Activated gamma-delta T cell (primary cell): Measurements from ENCODE around the gene ZBTB17.
"Not testable (repeated sequence)": the region's sequence is repeated elsewhere in the genome, so short reads cannot be mapped to it uniquely, and the experiment has no call there.

Experiments
- DNase-seq: peaks from one replicate; lab custom pipeline; 2025; lab: John Stamatoyannopoulos, UW
- total RNA-seq, 2 donors: gene quantifications; one replicate each; lab custom pipeline; 2026; lab: John Stamatoyannopoulos, UW

ZBTB17 gene
- total RNA-seq, result 65.2 to 72.1 reads per million in 2 donors

DNA sequence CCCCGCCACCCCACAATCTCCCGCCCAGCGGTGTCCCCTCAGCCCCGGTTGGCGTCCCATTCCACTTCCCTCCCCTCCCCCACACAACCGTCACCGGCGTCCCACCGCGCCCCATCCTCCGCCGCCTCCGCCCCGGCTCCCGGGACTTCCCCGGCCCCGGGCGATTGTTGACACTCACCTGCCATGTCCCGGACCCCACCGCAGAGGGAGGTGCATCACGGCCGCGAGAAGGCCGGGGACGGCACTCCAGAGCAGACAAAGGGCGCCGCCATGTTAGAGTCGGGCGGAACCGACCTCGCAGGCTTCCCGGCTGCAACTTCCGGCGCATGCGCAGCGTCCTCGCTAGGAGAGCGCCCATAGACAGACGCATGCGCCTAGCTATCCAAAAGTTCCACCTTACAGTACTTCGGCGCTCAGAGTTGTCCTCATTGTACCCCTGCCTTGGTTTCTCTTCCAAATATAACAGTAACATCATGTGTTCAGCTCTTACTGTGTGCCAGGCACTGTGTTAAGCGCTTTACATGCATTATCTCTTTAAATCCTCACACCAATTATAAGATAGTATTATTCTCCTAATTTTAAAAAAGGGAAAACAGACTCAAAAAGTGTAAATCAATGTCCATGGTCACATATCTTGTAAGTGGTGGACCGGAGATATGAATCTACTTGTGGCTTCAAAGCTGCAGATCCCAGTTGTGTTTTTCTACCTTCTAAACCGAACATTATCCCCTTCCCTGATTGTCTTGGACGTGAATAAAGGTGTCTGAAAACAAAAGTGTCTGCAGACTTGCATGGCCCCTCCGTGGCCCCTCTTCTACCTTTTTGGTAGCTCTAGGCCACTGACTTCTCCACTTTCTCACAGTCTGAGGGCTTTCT is at the start of gene ZBTB17:
Gene ZBTB17, minus strand, starts transcription at position 297 of the 876 bp plus-strand sequence. CDS start 27,606 bp downstream, outside the sequence.
- peak; percentile 88 for DNase-seq

DNA sequence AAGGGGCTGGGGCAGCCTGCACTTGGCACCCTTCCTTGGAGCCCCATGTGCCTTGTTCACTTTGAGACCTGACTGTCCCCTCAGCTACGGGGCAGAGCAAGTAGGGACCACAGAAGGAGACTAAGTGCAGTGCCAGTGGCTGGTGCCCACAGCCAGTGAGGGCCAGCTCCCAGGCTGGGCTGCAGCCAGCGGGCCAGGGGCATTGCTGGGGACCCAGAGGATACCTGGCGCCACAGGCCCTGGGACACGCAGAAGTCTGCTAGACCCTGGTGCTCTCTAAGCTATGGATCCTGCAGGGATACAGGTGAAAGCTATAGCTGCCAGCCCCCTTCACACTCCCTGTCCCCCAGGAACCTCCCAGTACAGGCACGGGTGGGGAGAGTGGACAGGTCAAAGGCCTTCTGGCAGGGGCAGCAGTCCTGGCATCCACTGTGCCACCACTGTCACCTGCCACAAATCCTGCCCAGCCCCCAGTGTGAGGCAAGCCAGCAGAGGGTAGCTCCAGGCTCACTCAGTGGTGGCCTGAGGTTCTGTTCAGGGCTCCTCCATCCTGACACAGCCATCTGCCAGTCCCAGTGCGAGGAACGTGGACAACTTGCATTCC is 47.3 kb upstream of the ZBTB17 start:
- no peak for DNase-seq

DNA sequence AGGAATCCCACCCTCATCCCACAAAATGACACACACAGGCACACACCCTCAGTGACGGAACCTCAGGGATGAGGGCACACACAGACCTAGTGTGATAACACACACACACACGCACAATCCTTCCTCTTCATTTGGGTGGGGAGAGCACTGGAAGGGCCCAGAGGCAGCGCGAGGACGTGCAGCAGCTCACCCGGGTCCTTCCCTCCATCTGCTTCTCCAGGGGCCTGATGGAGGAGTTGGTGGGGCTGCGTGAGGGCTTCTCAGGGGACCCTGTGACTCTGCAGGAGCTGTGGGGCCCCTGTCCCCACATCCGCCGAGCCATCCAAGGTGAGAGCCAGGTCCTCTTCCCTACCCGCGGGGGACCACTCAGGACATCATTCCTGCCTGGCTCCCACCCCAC is 46.5 kb upstream of the ZBTB17 start:
- no peak for DNase-seq

DNA sequence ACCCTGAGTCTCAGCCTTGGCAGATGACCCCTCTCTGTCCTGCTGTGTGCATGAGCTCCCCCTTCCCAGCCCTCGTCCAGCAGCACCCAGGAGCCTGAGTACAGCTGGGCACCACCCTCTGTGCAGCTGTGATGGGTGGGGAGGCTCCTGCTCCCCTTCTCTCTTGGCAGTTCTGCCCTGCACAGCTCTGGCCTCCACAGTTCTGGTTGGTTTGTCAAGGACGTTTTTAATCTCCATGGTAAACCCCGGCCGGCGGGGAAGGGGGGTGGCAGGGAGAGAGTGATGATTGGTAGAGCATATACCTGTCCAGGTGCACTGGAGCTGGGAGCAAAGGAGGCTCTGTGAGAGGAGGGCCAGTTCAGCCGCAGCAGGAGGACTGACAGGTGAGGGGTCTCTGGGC is 45.8 kb upstream of the ZBTB17 start, which contains the start of gene CLCNKA:
Gene CLCNKA, plus strand, starts transcription at position 356 of the 400 bp plus-strand sequence. CDS start 584 bp downstream, outside the sequence.
- DNase-seq, result no peak

DNA sequence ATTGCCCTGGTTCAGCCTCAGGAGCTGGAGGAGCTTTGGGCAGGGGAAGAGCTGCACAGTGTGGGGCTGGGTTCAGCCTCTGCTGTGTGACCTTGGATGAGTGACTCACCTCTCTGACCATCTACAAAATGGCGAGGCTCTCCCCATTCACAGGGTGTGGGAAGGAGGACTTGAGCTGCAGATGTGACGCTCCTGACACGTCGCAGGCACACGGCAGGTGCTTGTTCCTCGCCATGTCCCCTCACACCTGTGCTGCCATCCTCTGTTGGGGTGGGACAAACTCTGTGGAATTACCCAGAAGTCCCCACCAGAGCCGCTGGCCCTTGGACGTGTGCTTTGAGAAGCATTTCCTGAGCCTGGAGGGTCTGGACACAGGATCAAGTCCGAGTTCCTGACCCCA is 45.0 kb upstream of the ZBTB17 start:
- DNase-seq, result not testable (repeated sequence)

DNA sequence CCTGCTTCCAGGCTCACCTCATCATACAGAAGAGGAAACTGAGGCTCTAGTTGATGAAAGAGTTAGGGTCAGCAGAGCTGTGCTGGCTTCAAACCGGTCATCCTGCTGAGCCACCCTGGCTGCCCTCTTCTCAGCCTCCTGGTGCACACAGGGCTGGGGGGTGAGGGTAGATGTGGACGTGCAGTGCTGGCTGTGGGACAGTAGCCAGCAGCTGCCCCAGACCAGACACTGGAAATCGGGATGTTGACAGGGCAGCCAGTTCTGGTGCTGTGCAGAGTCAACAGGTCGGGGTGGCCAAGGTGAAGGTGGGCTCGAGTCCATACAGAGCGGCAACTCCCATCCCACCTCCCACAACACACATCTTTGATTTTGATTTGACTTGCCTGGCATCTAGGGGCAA is 44.4 kb upstream of the ZBTB17 start:
- no peak for DNase-seq

DNA sequence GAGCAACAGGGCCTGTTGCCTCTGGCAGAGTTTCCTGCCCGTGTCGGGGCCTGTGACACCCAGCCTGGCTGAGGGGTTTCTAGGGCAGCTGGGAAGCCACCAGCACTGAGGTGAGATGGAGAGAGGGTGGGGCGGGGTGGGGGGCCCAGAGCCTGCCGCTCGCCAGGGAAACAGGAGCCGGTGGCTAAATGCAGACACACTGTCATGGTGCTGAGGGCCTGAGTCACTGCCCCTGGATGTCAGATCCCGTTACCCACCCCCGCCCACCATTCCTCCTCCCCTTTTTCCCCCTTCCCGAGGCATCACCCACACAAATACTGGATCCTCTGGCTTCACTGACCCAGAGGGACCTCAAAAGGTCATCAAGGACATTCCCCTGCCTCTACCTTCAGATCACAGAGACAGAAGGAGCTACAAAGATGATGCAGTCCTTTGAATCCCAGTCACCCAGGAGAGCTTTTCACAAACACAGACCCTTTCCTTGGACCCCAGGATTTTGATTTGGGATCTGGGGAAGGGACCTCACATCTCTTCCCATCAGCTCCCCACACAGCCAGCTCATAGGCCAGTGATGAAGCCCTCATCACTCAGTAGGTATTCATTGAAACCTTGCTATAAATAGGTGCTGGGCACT is 43.9 kb upstream of the ZBTB17 start:
- DNase-seq, result no peak

DNA sequence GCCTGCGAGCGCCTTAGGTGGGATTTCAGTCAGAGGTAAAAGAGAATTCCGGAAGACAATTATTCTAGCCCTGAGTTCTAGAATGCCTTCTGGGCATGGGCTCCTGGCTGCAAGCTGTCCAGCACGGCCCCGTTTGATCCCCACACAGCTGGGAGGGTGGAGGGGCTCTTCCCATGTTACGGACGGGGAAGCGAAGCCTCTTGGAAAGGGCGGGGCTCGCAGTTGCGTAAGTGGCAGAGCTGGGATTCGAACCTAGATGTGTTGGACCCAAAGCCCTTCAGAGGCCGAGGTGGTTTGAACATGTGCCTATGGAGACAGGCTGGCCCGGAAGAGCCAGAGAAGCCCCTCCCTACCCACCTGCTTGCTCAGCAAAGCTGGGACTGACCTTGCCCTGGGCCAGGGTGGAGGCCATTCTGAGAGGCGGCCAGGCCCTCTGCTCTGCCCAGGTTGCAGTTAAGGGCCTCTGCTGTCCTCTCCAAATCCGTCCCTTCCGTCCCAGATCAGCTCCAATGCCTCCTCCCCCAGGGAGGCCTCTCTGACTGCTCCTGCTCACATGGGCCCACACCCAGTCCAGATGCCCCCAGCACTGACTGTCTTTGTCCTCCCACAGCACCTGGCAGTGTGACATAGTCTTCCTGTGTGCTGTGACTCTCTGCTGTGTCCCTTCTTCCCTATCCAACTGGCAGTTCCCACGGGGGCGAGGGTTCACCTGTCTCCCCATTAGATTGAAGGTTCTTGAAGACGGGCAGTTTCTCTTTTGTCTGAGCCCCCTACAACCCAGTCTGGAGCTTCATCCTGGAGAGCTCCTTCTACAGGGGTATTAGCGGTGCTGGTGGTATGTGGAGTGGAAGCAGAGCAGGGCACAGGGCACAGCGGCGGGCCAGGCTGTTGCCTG is 43.1 kb upstream of the ZBTB17 start:
- no peak for DNase-seq

DNA sequence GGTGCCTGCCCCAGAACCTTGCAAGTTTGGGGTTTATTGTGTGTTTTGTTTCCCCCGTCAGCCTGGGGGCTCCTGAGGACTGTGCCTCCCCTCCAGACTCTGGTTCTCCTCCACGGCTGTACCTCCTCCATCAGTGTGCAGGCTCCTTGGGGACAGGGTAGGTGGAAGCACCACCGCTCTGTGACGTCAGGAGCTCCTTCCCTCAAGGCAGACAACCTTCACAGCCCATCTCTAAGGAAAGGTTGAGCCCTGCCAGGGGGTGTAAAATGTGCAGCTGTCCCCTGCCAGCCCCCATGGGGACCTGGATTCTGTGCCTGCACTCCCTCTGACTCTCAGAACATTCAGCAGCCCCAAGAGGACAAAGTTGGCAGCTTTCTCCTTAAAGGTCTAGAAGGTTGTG is 42.4 kb upstream of the ZBTB17 start:
- DNase-seq, result no peak

DNA sequence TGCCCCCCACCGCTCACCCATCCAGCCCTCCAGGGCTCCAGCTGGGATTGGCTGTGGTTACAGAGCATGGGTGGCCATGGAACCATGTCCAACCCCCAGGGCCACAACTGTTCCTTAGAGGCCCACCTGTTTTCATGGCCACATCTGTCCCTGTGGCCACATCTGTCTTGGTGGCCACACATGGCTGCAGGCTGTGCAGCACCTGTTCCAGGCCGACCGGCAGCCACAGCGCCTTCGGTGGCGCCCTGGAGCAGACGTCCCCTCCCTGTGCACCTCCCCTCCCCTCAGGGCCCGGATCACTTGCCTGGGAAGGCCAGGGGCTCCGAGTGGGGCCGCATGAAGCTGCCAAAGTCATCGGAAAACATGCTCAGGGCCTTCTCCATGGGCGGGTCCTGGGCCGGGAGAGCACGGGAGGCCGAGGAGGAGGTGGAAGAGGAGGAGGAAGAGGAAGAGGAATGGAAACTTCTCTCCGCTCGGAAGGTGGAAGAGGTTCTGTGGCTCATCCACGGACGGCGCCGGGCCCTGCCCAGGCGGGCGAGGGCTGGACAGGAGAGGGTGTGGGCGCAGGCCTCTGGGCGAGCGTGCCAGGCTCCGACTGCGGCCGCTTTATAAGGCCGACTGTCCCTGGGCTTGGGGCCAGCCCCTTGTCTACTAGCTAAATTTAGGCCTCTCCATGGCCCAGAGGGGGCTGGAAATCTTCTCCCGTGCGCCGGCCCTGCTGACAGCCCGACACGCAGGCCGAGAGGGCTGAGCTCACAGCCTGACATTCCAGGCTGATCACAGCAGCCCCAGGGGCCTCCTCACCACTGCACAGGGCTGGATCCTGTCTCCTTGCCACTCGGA is 41.8 kb upstream of the ZBTB17 start, which contains the start of gene HSPB7:
Gene HSPB7, minus strand, starts transcription at position 583 of the 843 bp plus-strand sequence. Its CDS starts 80 bp downstream, at position 503.
- DNase-seq, result no peak

DNA sequence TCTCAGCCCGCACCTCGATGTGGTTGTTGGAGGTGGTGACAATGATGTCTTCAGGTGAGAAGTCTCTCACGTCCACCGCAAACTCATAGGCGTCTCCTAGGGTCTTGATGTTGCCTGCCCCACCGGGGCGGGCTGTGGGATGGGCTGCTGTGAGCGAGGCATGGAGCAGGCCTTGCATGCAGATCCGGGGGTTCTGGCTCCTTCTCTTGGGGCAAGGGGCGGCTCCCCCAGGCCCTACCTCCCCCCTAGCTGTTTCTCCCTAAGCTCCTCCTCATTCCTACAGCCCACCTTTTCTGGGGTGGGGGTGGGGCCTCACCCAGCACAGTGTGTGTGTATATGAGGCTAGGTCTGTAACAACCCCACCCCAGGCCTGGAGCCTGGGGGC is 41.2 kb upstream of the ZBTB17 start:
- DNase-seq, result no peak

DNA sequence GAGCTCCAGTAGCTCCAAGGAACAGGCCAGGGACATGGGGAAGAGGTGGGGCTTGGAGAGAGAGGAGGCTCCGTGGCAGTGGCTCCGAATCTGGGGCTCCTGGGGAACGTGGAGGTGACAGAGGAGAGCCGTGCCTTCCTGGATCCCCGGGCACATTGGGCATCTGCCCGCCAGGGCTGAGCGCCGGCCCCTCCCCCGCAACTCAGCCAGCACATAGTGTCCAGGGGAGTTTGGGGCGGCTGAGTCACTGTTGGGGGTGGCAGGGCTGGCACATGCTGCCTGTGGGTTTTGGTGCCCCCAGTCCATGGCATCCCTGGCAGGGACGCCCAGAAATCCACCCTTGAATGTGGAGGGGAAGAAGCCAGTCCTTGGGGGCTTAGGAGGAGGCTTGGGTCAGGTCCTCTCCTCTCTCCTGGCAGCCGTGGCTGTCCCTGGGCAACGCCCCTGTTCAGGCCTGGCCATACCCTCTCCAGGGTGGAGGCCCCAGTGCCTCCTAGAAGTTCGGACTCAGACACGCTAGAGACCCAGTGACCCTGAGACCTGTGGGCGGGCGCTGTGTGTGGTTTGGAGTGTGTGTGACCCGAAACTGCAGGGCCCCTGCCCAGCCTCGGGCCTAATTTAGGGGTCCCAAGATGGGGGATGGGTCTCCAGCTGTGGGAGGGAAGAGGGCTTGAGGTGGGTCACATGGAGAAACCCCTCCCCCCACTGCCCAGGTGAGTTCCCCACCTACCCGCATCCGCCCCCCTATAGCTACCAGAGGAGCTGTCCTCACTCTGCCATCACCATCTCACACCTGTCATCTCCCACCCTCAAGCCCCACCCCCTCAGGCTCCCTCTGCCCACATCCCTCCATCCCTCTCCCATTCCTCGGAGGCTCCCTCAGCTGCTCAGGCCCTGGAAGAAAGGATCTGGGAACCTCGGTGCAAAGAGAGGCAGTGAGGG is 40.3 kb upstream of the ZBTB17 start:
- DNase-seq, result no peak

DNA sequence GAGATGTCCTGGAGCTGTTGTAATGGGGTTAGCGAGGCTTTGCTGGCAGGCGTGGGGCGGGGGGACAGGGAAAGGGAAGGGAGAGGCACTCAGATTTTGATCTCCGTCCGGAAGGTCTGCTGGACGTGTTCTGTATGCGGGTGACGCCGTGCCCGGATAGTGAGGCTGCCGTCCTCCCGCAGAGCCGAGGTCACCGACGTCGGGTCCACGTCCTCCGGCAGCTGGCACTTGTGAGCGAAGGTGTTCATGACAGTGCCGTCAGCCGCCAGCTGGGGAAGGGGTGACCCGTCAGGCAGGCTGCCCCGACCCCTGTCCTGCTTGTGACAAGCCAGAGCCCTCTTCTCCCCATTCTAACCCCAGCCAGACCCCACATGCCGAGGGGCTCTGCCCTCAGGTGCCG is 39.6 kb upstream of the ZBTB17 start:
- no peak for DNase-seq

DNA sequence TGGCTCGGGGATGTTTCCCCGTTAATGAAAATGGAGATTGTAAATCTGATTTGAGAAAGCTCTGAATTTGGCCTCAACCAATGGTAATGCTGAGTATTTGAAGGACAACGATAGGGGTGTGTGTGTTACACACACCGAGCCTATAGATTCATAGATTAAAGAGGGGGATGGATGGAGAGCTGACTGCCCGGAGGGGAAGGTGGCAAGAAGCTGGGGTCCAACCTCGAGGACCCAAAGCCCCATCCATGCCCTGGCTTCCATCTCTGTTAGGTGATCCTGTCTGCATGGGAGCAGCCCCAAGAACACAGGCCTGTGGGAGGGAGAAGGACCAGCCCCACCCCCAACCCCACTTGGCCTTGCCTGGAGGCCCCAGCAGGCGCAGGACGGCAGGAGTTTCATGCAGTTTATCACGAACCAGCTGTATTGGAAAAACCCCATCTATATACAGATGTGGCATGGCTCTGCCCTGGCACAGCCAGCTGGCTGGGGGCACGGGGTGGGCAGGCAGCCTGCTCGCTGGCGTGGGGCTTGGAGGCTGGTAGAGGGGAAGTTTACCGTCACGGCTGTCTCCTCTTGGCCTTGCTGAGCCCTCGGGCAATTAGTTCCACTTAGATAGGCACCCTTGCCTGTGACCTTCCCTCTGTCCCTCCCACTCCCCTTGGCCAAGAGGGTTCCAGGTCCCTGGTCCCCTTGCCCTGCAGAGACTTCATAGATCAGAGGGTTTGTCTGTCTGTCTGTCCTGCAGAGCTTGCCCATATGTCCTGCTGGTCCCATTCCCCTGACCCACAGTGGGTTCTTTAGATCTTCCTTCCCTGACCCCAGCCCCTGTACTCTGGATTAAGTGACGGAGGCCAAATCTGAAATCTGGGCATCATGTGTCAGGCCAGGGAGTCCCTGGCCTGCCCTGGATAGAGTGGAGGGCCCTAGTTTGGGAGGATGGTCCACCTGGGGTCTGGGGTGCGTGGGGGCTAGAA is 38.9 kb upstream of the ZBTB17 start:
- DNase-seq, result no peak

DNA sequence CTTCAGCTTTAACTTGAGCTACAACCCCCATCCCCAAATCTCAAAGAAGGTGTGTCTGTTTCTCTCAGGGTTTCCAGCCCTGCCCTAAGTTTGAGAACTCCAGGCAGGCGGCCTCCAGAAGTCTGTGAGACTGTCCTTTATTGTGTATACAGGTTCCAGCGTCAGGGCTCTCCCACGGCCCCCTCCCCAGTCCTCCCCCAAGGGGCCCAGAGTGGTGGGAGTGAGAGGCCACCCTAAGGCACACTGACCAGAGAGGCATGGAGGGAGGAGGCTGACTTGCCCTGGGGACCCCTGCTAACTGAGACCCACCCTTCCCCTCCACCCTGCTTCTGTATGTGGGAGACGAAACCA is 38.0 kb upstream of the ZBTB17 start:
- no peak for DNase-seq

DNA sequence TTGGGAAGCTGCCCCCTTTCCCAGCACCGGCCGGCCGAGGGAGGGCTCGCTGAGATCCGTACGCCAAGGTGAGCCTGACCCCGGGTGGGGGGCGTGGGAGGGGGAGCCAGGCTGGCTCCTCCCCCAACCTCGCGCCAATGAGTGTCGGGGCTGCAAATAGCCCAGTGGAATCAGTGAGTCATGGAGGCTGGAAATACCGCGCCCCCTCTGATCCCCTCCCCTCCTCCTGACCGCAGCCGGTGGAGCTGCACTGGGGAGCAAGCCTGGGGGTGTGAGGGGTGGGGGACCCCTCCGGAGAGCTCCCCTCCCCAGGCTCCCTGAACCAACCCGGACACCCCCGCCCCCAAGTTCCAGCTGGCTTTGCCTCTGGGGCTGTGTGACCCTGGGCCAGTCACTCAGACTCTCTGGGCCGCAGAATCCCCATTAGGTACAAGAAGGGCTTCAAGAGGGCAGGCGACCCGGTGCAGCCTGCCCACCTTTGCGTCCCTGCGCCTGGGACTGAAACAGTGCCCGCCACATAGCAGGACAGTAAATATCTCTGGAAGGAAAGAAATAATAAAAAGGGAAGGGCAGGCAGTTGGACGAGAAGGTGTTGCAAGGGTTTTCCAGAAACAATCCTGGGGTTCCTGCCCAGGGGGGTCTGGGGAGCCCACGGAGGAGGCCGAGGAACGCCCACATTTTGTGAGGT is 37.5 kb upstream of the ZBTB17 start:
- no peak for DNase-seq

DNA sequence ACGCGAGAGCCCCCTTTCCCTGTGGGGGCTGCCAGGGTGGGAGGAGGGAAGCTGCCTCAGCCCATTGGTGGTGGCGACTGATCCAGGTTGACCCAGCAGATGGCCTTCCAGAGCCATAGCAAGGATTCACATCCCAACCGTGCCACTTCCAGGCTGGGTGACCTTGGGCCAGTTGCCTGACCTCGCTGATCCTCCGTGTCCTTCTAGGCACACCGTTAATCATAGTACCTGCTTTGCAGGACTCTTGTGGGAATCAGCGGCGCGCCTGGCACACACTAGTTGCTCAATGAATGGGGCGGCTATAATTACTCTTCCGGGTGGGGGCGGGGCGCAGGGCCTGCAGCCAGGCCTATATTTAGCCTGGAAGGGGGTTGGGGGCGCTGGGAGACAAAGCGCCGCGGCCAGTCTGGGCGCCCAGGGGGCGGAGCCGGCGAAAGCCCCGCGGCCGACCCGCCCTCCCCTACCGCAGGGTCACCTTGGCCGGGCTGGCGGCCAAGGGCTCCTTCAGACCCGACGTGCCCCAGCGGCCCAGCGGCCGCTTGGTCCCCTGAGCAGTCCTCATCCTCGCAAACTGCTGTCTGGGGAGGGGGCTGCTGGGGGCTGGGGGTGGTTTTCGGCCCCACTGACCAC is 36.8 kb upstream of the ZBTB17 start:
- no peak for DNase-seq
